OCI-LY7 (cell line): ENCODE data around the gene LRRC47. TPM values are rescaled to one million over a fixed set of nuclear protein-coding genes. Genes with fewer than 3 reads are reported as not detected.

Experiments
- BruUV-seq: library from RNA; stranded (reverse); fragments of 400-500 nt; replicated peaks from 2 replicates; lab custom pipeline; 2021; lab: Mats Ljungman, UMichigan
- CTCF ChIA-PET: fragments of 300-600 bp; sonication (Branson Sonifier 250); formaldehyde crosslinking; loops from one replicate; lab custom pipeline; 2022; ENCODE audit warnings: antibody characterized with exemption; ENCODE audit not compliant: unreplicated experiment; lab: Charles Lee
- POLR2A ChIA-PET: fragments of 300-600 bp; sonication (Branson Sonifier 250); formaldehyde crosslinking; loops from one replicate; lab custom pipeline; 2022; ENCODE audit warnings: antibody characterized with exemption; lab: Charles Lee
- DNase-seq: peaks from one replicate; pipeline ENCODE4 v3.0.0-alpha.2; 2015; ENCODE audit warnings: low spot score
- H2AFZ ChIP-seq: fragments of 200-600 bp; sonication (generic), shearing (Covaris generic); 2 replicates; pipeline ENCODE4 v1.6.1; 2014; ENCODE audit warnings: mild to moderate bottlenecking, antibody characterized with exemption, low read length, moderate library complexity
- H3K27ac ChIP-seq: fragments of 200-600 bp; sonication (generic); 2 replicates; pipeline ENCODE4 v1.5.1; 2014; ENCODE audit warnings: mixed run types, low read depth, mild to moderate bottlenecking, moderate library complexity, low read length, inconsistent platforms; ENCODE audit not compliant: poor library complexity, severe bottlenecking
- H3K36me3 ChIP-seq: fragments of 200-600 bp; sonication (generic); 2 replicates; pipeline ENCODE4 v1.6.1; 2014; ENCODE audit warnings: mild to moderate bottlenecking, antibody characterized with exemption, low read length, moderate library complexity, mixed read lengths; ENCODE audit not compliant: insufficient read depth
- H3K4me1 ChIP-seq: fragments of 200-600 bp; sonication (generic); 2 replicates; pipeline ENCODE4 v1.5.1; 2014; ENCODE audit warnings: mild to moderate bottlenecking, low read length; ENCODE audit not compliant: insufficient read depth, poor library complexity, severe bottlenecking
- H3K4me2 ChIP-seq: fragments of 200-600 bp; sonication (generic); 2 replicates; pipeline ENCODE4 v1.6.1; 2014; ENCODE audit warnings: mild to moderate bottlenecking, low read length
- H3K4me3 ChIP-seq: fragments of 200-600 bp; sonication (generic); 2 replicates; pipeline ENCODE4 v1.5.1; 2014; ENCODE audit warnings: mild to moderate bottlenecking, low read depth, low read length; ENCODE audit not compliant: poor library complexity, severe bottlenecking
- H3K79me2 ChIP-seq: fragments of 200-600 bp; sonication (generic); 2 replicates; pipeline ENCODE4 v1.6.1; 2016; ENCODE audit warnings: low read depth, mild to moderate bottlenecking, low read length, moderate library complexity, mixed read lengths; ENCODE audit not compliant: insufficient read depth
- H3K9me2 ChIP-seq: fragments of 200-600 bp; sonication (generic); 2 replicates; pipeline ENCODE4 v1.6.1; 2016; ENCODE audit warnings: mild to moderate bottlenecking, low read length, mixed read lengths; ENCODE audit not compliant: insufficient read depth
- H3K9me3 ChIP-seq: fragments of 200-600 bp; sonication (generic); 2 replicates; pipeline ENCODE4 v1.6.1; 2014; ENCODE audit warnings: mild to moderate bottlenecking, mixed run types, low read length, mixed read lengths
- H4K20me1 ChIP-seq: fragments of 200-600 bp; sonication (generic); 2 replicates; pipeline ENCODE4 v1.6.1; 2014; ENCODE audit warnings: mild to moderate bottlenecking, antibody characterized with exemption, low read length, moderate library complexity, mixed read lengths; ENCODE audit not compliant: insufficient read depth
- CTCF ChIP-seq: fragments of 200-600 bp; sonication (generic); conservative IDR thresholded peaks from 2 replicates; pipeline ENCODE4 v1.5.1; 2014; ENCODE audit warnings: mild to moderate bottlenecking, antibody characterized with exemption, low read length, moderate library complexity, mixed read lengths
- EZH2phosphoT487 ChIP-seq: fragments of 200-600 bp; sonication (generic); IDR thresholded peaks from 2 replicates; pipeline ENCODE4 v1.6.1; 2018; ENCODE audit warnings: low read depth, borderline replicate concordance, mild to moderate bottlenecking, mixed run types, antibody characterized with exemption, low read length, moderate library complexity, mixed read lengths
- intact Hi-C: fragments of 100-400 bp; cut with micrococcal nuclease; formaldehyde crosslinking; loops from one replicate; pipeline ENCODE4 v1.10.0; 2022; ENCODE audit not compliant: unreplicated experiment
- total RNA-seq, 2 experiments: library from RNA; depleted of rRNA in 1 of 2; stranded (reverse); fragments of >200 nt in 1 of 2; shearing (Covaris generic) in 1 of 2; gene quantifications; 2 replicates each; pipeline ENCODE4 v1.2.3, GENCODE V29; 2014 to 2022

LRRC47 gene
- total RNA-seq, 2 experiments from 2014 or later = 36.4 to 49.1 TPM

- H2AFZ ChIP-seq = no peak overlapping the region
- no TSS peak for BruUV-seq
- no peaks in the 10 kb centered on the region for H3K9me3 ChIP-seq
- TF ChIP-seq EZH2phosphoT487 = no peak
- TF ChIP-seq CTCF = no peak
- intact Hi-C loops = no loop called here
- no peak for DNase-seq
- H3K36me3 ChIP-seq = no peaks in the 10 kb centered on the region
- no peak overlapping the region for H3K27ac ChIP-seq
- no peak overlapping the region for H3K4me3 ChIP-seq
- no peaks in the 10 kb centered on the region for H3K4me1 ChIP-seq
- H4K20me1 ChIP-seq = no peaks in the 10 kb centered on the region
- no peaks in the 10 kb centered on the region for H3K79me2 ChIP-seq
- H3K9me2 ChIP-seq = no peaks in the 10 kb centered on the region
- POLR2A ChIA-PET = no interaction called here
- no peak overlapping the region for H3K4me2 ChIP-seq
- CTCF ChIA-PET = no interaction called here
Observed at GRCh38 chr1:3762151-3762872, 34.0 kb downstream of the LRRC47 start.

GRCh38 chr1:3761296-3762010, 34.8 kb downstream of the LRRC47 start:
- no TSS peak for BruUV-seq
- intact Hi-C loops = no loop called here
- Histone ChIP-seq H2AFZ (no peak overlapping the region), H3K4me2 (no peak overlapping the region), H3K4me3 (no peak overlapping the region), H3K9me2 (no peaks in the 10 kb centered on the region), H3K9me3 (no peaks in the 10 kb centered on the region), H4K20me1 (no peaks in the 10 kb centered on the region), H3K36me3 (no peaks in the 10 kb centered on the region), H3K79me2 (no peaks in the 10 kb centered on the region), H3K4me1 (no peaks in the 10 kb centered on the region), H3K27ac (no peak overlapping the region)
- no peak for TF ChIP-seq EZH2phosphoT487
- no peak for TF ChIP-seq CTCF
- ChIA-PET CTCF (no interaction called here), POLR2A (no interaction called here)
- no peak for DNase-seq

- intact Hi-C loops = no loop called here
- Histone ChIP-seq H3K4me2 (no peak overlapping the region), H3K4me3 (no peak overlapping the region), H3K27ac (no peak overlapping the region), H3K79me2 (no peaks in the 10 kb centered on the region), H3K4me1 (no peaks in the 10 kb centered on the region), H3K9me3 (no peaks in the 10 kb centered on the region), H3K36me3 (no peaks in the 10 kb centered on the region), H3K9me2 (no peaks in the 10 kb centered on the region), H2AFZ (no peak overlapping the region), H4K20me1 (no peaks in the 10 kb centered on the region)
- BruUV-seq = no TSS peak
- ChIA-PET CTCF (no interaction called here), POLR2A (no interaction called here)
- TF ChIP-seq CTCF (no peak), EZH2phosphoT487 (no peak)
- DNase-seq = no peak
Observed at GRCh38 chr1:3759796-3760195, 36.5 kb downstream of the LRRC47 start.
